ENCODE results near the gene TOB1.

The TOB1 gene

DNA sequence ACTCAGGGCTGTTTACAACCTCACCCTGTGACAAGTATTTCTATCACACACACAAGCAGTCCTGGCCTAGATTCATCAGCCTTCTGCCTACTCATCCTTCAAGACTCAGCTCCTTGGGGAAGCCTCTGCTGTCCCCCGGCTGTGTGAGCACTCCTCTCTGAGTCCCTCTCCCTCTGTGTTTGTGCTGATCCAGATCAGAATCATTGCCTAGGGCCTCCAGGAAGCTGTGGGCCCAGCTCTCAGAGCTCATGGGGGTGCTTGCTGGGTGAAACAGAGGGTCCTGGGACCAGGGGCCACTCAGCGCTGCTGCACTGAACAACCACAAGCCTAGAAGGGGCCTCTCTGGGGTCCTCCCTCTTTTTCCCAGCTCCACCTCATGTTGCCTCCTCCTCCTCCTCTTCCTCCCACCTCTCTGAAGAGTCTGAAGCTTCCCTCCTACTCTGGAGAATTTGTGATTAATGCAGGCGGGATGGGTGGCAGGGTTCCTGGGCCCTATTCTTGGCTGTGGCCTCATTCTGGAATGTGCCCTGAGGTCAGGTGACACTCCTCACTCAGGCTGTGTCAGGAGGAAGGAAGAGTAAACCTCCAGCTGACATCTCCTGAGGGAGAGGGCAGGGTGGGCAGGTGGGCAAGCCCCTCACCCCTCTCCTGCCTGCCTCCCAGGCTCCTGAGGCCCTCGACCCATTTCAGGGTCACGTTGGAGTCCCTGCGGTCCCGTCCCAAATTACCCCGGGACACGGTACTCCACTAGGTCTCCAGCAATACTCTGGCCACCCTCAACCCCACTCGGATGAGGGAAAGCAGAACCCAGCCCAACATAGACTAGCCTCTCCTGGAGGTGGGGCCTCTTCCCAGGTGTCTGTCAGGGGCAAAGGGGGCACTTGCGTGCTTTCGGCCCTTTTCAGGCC lies 20.7 kb downstream of the TOB1 start:
- DNase-seq (ENCODE audit: low read depth) = no peak

DNA sequence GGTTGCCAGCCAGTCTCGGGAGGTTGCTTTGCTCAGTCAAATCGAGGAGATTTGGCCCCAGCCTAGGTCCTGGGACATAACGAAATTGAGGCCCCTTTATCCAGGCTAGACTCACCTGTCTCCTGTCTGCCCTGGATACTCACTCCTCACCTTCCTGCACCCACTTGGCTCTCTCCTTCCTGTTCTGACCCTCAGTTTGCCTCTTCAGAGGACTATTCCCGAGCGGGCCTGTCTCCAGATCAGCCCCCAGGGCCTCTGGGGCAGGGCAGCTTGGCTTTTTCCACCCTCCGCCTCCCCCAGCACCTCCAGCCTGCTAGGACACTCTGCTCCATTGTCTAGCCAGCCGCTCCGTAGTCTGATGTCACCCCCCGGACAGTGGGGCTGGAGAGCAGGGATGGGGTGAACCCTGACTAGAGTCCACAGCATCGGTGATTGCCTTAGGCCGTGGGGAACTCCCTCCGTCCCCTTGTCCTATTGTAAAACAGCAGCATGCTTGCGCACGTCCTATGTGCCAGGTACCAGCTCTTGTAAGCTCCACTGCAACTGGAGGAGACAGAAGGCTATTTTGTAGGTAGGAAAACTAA lies 21.9 kb downstream of the TOB1 start:
- DNase-seq (ENCODE audit: low read depth) = no peak

DNA sequence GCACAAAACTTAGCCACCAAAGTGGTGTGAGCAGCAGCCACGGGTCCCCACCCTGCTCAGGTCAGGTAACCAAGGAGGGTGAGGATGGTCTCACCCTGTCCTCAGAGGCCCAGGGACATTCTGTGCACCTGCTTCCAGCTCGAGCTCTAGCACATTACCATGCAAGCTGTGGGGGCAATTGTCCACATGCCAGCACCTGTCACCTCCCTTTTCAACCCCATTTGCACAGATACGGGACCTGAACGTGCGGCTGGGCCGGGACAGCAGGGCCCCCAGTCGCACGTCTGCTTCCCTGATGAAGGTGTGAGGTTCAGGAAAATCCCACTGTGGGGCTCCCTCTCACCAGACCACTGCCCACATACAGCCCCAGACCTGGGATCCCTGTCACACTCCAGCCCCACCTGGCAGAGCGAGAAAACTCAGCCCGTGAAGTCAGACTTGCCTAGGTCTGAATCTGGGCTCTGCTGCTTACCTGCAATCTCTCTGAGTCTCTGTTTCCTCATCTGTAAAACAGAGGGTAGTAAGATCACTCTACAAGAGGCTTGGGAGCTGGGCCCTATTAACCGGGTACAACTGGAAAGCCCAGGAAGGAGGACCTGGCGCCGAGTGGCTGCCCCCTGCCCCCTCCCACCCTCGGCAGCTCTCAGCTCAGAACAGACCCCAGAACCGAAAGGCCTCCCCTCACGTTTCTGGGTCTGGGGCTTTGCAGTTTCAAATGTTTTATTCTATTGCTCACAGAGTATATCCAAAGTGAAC lies 22.8 kb downstream of the TOB1 start:
- no peak for DNase-seq (ENCODE audit: low read depth)

DNA sequence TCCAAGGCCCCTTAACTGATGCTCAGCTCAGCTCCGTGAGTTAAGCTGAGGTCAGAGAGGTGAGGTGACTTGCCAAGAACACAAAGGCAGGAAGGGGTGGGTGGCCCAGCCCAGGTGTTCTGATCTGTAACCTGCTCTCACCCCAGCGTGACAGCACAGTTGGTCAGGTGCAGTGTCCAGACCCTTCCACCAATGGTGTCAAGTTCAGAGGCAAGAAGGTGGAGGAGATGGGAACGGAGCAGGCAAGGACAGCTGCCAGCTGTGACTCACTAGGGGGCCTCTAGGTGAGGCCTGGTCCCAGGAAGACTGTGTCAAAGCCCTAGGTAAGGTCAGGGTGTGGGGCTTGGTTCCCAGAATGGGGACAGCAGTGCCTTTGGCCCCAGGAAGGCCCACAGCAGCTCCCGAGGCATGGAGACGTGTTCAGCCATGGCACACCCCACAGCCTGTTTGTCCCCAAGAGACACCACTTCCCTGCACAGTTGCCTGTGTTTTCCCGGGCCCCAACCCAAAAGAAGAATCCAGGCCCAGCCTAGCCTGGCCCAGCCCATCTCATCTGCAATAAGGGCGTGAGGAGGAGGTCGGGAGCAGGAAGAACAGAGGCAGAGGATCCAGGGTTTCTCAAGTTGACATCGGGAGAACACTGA lies 23.5 kb downstream of the TOB1 start:
- no peak for DNase-seq (ENCODE audit: low read depth)

DNA sequence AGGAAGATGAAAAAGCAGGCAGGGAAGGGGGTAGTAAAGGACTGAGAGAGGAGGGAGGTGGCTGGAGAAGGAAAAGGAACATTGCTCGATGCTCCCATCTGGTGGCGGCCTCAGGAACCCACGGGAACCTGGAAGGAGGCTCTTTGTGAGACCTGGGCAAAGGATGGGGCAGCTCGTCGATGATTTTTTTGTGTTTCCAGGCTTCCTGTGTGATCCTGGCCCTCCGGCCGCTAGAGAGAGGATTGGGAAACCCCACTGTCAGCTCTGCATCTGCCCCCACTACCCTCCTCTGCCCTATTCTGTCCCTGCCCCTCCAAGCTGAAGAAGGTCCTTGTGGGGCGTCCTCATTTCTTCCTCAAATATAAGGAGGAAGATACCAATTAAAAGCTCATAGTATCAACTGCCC lies 24.2 kb downstream of the TOB1 start:
- no peak for DNase-seq (ENCODE audit: low read depth)

DNA sequence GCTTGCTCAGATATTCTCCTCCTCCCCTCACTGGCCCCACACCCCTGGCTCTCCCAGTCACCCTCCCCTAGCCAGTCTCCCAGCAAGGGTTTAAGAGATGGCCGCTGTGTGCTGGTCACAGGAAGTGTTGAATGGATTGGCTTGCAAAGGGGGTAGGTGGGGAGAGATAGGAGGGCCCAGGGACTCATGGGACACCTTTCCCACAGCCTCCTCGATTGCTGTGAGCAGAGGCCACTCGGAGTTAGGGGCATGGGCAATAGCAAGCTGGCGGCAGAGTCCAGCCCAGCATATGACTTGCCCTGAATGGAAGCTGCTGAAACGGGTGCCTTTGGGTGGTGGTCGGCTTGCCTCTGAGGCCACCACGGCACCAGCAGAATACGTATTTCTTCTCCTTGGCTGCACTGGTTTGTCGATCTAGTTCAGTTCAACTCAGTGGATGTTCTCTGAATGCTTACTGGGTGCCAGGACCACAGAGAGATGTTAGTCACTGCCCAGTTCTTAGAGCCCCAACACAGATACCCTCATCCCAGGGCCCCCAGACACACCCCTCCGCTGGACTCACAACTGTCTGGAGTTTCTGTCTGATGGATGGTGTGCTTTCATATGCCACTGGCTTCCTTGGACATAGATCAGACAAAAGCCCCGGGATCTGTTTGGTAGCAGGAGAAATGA lies 24.7 kb downstream of the TOB1 start:
- DNase-seq (ENCODE audit: low read depth) = no peak

DNA sequence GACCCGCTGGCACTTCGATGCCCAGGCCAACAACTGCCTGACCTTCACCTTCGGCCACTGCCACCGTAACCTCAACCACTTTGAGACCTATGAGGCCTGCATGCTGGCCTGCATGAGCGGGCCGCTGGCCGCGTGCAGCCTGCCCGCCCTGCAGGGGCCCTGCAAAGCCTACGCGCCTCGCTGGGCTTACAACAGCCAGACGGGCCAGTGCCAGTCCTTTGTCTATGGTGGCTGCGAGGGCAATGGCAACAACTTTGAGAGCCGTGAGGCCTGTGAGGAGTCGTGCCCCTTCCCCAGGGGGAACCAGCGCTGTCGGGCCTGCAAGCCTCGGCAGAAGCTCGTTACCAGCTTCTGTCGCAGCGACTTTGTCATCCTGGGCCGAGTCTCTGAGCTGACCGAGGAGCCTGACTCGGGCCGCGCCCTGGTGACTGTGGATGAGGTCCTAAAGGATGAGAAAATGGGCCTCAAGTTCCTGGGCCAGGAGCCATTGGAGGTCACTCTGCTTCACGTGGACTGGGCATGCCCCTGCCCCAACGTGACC lies 25.8 kb downstream of the TOB1 start:
- DNase-seq (ENCODE audit: low read depth) = no peak

DNA sequence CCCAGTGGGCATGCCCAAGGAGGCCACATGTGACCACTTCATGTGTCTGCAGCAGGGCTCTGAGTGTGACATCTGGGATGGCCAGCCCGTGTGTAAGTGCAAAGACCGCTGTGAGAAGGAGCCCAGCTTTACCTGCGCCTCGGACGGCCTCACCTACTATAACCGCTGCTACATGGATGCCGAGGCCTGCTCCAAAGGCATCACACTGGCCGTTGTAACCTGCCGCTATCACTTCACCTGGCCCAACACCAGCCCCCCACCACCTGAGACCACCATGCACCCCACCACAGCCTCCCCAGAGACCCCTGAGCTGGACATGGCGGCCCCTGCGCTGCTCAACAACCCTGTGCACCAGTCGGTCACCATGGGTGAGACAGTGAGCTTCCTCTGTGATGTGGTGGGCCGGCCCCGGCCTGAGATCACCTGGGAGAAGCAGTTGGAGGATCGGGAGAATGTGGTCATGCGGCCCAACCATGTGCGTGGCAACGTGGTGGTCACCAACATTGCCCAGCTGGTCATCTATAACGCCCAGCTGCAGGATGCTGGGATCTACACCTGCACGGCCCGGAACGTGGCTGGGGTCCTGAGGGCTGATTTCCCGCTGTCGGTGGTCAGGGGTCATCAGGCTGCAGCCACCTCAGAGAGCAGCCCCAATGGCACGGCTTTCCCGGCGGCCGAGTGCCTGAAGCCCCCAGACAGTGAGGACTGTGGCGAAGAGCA lies 26.4 kb downstream of the TOB1 start:
- DNase-seq (ENCODE audit: low read depth) = no peak

DNA sequence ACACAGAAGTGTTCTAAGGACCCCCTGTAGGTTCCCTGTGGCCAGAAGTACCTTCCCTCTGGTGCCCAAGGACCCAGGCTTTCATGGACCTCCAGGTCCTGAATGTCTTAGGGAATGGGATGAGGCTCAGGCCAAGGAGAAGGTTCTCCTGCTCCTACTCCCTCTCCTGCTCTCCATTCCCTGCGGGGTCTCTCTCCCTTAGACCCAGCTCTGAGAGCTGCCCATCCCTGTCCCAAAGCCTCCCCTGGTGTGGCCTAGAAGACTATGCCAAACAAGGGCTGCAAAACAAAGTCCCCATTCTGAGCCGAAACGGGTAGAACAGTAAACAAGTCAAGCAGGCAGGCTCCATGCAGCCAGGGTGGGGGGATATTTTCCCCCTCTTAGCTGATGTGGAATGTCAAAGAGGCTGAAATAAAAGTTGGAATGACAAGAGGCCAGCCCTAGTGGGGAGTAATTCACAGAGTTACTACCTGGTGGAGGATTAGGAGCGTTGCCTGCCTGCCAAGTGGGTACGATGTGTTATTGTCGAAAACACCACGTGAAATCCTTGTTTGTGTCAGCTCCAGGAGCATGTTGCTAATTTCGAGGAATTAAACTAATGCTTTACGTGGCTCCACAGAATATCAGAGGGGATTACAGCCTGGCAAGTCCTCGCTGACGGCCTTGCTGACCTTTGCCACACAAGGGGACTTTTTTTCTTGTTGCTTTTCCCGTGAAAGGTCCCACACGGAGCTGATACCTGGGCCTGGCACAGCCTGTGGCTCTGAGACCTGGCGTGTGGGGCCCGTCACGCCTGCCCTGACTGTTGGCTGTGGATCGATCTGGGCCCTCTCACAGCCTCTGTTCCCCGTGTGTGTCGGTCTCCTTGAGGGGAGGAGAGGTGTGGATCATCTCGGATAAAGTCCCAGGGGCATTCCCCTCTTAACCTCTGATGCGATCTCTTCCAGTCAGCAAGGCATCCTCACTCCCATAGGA lies 27.9 kb downstream of the TOB1 start:
- DNase-seq (ENCODE audit: low read depth) = no peak

DNA sequence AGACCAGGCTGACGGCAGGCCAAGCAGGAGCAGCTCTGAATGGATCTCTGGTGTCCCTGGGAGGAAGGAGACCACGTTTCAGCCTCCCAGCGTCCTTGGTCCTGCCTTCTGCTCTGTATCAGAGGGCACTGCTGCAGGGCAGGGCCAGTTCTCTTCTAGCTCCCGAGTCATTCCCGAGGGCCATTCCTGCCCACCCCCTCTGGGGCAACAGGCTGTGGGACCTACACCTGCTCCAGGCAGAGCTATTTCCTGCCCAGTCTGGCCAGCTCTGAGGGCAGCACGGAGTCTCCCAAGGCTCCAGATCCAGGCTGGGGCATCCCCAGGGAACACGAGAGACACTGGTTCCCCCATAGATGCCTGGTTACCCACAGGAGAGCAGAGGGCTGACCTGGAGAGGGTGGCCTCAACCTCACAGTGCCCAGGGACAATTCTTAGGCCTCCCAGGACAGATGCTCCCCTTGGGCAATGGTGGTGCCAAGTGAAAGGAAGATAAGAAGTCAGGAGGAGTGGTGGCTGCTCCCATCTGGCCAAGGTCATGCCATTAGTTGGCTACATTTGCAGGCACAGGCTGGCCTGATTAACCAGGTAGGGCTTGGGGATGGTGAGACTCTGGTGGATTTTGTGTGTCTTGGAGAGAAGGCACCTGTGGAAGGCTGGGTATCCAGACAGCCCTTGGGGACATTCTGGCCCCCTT lies 28.7 kb downstream of the TOB1 start:
- DNase-seq (ENCODE audit: low read depth) = no peak

DNA sequence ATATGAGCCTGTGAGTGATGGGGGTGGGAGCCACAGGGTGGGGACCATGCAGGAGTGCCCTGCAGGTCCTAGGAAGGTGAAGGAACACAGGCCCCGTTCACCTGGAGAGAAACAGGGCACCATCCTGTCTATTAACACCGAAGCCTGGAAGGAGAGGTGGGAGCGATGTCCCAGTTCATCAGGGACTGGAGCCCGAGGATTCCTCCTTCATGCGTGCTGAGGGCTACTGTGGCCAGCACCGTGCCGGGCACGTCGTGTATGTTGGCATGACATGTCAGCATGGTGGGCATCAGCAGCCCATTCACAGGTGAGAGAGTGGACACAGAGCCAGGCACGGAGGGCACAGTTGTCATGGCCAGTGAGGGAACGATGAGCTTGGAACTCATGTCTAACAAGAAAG lies 29.3 kb downstream of the TOB1 start:
- no peak for DNase-seq (ENCODE audit: low read depth)

DNA sequence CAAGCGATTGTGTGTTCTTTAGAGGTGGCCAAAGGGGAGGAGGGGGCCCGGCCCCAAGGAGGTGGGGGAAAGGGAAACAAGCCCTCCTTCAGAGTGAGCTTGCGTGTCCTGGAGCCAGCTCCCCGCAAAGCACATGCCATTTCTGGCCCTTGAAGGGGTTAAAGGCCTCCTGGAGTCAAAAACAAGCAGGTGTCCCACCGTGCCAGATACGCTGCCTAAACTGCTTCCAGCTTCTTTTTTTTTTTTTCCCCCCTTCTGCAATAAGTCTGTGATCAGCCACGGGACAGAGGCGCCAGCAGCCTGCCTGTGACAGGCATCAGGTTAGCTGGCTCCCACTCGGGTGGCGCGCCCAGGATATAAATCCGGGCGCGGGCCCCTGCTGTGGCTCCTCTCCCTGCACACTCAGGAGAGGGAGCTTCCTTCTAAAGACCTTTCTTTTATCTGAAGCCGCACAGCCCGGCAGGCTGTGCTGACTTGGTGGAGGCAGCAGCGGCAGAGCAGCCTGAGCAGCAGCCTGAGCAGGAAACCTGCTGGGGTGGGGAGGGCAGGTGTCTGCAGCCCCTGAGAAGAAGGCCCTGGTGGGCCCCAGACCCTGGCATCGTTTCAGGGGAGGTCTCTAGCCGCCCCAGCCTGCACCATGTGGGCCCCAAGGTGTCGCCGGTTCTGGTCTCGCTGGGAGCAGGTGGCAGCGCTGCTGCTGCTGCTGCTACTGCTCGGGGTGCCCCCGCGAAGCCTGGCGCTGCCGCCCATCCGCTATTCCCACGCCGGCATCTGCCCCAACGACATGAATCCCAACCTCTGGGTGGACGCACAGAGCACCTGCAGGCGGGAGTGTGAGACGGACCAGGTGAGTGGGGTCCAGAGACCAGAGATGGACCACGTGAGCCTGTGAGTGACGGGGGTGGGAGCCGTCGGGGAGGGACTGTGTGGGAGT lies 30.6 kb downstream of the TOB1 start, which contains the start of gene WFIKKN2:
Gene WFIKKN2 (plus strand): TSS at position 286 of the 934 bp plus-strand sequence. CDS start 352 bp downstream, at position 638.
- no peak for DNase-seq (ENCODE audit: low read depth)

DNA sequence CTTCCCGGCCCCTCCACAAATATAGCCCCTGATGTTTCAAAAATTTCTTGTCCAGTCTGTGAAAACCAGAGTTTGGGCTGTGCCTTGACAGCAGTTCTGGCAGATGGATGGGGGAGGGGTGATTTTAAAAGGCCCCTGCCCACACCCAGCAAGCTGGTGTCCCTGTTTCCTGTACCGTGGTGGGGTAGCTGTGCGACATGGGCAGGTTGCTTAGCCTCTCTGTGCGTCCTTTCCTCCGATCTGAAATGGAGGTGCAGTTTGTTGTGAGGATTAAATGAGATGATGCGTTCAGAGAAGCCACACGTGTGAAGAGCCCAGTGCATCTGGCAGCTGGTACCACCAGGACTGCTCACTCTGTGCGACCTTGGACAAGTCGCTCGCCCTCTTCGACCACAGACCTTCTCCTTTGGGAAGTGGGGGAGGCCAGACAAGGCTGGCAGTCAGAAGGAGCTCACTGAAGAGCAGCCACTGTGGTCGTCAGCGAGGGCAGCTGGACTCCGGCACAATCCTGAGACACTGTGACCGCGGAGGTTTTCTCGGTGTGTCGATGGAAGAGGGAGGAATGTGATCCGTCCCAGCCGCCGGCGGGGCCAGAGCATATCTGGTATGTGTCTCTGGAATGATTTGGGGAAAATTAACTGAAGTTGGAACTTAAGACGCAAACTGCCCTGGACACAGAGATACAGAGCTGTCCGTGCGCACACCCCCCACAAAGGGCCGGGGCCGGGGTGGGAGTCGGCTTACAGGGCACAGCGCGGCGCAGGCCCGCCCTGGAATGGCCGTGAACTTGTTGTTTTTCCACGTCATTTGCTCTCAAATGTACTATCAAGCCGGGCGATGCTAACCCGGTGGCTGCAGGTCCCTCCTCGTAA lies 31.5 kb downstream of the TOB1 start:
- DNase-seq (ENCODE audit: low read depth) = no peak

DNA sequence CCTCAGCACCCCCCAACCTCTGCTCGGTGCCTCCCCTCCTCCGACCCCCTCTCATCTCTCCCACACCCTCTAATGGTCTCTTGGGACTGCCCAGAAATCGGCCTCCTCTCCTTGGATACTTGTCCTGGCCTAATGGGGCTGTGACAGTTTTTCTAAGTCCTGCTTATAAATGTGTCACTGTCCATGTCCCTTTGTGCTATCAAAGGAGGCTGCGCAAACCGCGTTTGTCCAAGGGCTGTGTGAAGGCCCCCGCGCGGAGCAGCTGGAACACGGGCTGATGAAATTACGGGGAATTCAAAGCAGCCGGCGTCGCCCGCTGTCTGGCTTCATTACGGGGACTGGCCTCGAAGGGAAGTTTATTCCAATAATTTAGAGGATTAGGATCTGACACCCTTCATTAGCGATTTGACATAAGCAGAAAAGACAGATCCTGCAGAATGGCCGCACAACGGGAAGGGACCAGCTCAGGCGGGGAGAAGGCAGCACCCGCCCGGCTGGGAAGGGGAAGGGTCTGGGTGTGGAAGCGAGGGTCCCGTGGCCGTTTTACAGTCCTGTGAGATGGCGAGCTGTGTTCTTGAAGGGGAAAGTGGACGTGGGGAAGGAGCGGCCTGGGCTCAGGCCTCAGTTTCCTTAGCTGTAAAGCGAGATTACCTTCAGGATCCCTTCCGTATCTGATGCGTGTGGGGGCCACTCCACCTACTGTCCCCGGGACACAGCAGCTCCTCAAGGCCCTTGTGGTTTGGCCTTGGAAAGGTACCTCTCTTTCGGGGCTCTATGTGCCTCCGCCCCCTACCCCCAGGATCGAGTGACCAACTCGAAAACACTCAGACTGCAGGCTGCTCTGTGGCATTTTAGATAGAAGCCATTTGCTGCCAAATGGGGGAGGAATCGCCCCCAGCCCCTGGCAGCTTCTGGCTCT lies 32.4 kb downstream of the TOB1 start:
- no peak for DNase-seq (ENCODE audit: low read depth)

DNA sequence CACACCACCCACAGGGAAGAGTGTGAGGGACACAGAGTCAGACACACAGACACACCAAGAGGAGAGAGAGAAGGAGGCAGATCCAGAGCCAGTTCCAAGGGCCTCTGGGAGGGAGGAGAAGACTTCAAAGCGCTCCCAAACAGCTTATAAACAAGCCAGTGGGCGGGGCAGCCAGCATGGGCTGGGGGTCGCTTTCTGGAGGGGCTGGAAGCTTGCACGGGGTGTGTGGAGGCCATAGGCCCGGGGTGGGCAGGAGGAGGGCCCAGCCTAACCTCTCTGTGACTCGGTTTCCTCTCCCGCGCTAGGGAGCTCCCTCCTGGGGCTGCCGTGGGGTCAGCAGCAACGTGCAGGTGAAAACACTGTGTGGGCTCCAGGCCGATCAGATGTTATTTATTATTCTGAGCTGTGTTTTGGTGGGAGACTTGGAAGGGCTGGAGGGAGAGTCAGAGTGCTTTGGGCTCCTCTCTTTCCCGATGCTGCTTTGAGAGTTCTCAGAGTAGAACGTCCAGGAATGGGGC lies 33.2 kb downstream of the TOB1 start:
- DNase-seq (ENCODE audit: low read depth) = no peak

All from non-pigmented ciliary epithelial cell (primary cell).